CD4-positive, alpha-beta T cell (primary cell): ENCODE data around the gene BRK1. TPM values are rescaled to one million over a fixed set of nuclear protein-coding genes. Genes with fewer than 3 reads are reported as not detected.

Source experiments
- ATAC-seq: fragments of 200-7000 bp; cut with Tn5 transposase; one replicate; pipeline ENCODE4 v1.10.0; 2022; ENCODE audit warnings: mild to moderate bottlenecking; ENCODE audit not compliant: poor library complexity
- CTCF ChIA-PET: fragments of 350-600 bp; sonication (Branson Sonifier 250); formaldehyde crosslinking; loops from one replicate; lab custom pipeline; 2021; ENCODE audit warnings: antibody characterized with exemption, inconsistent platforms; lab: Charles Lee
- POLR2A ChIA-PET: fragments of 350-600 bp; sonication (Branson Sonifier 250); formaldehyde crosslinking; loops from one replicate; lab custom pipeline; 2021; ENCODE audit warnings: antibody characterized with exemption, inconsistent platforms; lab: Charles Lee
- DNase-seq, 14 experiments: peaks; one replicate each; pipeline ENCODE4 v3.0.0-alpha.2; 2013 to 2020; ENCODE audit warnings: mixed read lengths in 2 of 14
- H3K27ac ChIP-seq, 2 donors: one replicate each; pipeline versions ENCODE4 v1.5.1 to v1.7.0; 2013; ENCODE audit warnings: low read length in 2 of 2, low read depth in 1 of 2, mild to moderate bottlenecking in 1 of 2
- H3K27me3 ChIP-seq, 2 experiments: 1 replicate in 1 of 2; 2 replicates in 1 of 2; pipeline versions ENCODE4 v1.6.1 to v1.7.0; 2013; ENCODE audit warnings: low read length in 2 of 2, control low read depth in 1 of 2, mild to moderate bottlenecking in 1 of 2, moderate library complexity in 1 of 2; ENCODE audit not compliant: insufficient read depth in 2 of 2, control insufficient read depth in 1 of 2
- H3K36me3 ChIP-seq: one replicate; pipeline ENCODE4 v1.6.1; 2013; ENCODE audit warnings: low read length, control low read depth; ENCODE audit not compliant: insufficient read depth
- H3K4me1 ChIP-seq: one replicate; pipeline ENCODE4 v1.6.1; 2013; ENCODE audit warnings: low read length, control low read depth; ENCODE audit not compliant: insufficient read depth
- H3K4me3 ChIP-seq: one replicate; pipeline ENCODE4 v1.5.1; 2013; ENCODE audit warnings: mild to moderate bottlenecking, low read length, moderate library complexity
- H3K9me3 ChIP-seq, 2 experiments: 1 replicate in 1 of 2; 2 replicates in 1 of 2; pipeline versions ENCODE4 v1.6.1 to v1.7.0; 2013; ENCODE audit warnings: low read length in 2 of 2, mild to moderate bottlenecking in 2 of 2, control low read depth in 1 of 2, moderate library complexity in 1 of 2; ENCODE audit not compliant: control insufficient read depth in 1 of 2, insufficient read depth in 1 of 2
- H3K27ac Mint-ChIP-seq: one replicate; pipeline ENCODE4 v1.8.0; 2020; ENCODE audit warnings: mixed read lengths
- H3K27me3 Mint-ChIP-seq: one replicate; pipeline ENCODE4 v1.8.0; 2021; ENCODE audit warnings: mixed read lengths
- H3K36me3 Mint-ChIP-seq: one replicate; pipeline ENCODE4 v1.8.0; 2021; ENCODE audit warnings: low read depth, mixed read lengths
- H3K4me1 Mint-ChIP-seq: one replicate; pipeline ENCODE4 v1.8.0; 2021; ENCODE audit warnings: low read depth, mixed read lengths
- H3K4me3 Mint-ChIP-seq: one replicate; pipeline ENCODE4 v1.8.0; 2020; ENCODE audit warnings: mild to moderate bottlenecking, mixed read lengths
- H3K9me3 Mint-ChIP-seq: one replicate; pipeline ENCODE4 v1.8.0; 2020; ENCODE audit warnings: mixed read lengths
- CTCF ChIP-seq: fragments of 200-600 bp; IDR thresholded peaks from one replicate; pipeline ENCODE4 v1.8.0; 2022; ENCODE audit warnings: antibody characterized with exemption, mild to moderate bottlenecking
- intact Hi-C, 2 experiments: fragments of 100-400 bp; cut with DNase I in 1 of 2; cut with micrococcal nuclease in 1 of 2; formaldehyde crosslinking; loops; one replicate each; pipeline versions ENCODE4 v1.15.1 to v1.9.0; 2023 to 2025; cut with DNase I, micrococcal nuclease
- total RNA-seq, 174 experiments: library from RNA in 2 of 174; stranded (reverse) in 2 of 174; gene quantifications; one replicate each; pipeline ENCODE4 v1.2.3 and lab custom pipeline; 2021 to 2026

Gene BRK1
- total RNA-seq, 2 experiments from 2014 or later = 33.1 to 33.8 TPM

- H3K27me3 Mint-ChIP-seq = no peaks in the 10 kb centered on the region
- peaks cover 9% of the 10 kb centered on the region for H3K36me3 ChIP-seq
- no peaks in the 10 kb centered on the region for H3K27me3 ChIP-seq
- H3K4me3 ChIP-seq = peak overlapping the region; percentile 98
- H3K9me3 ChIP-seq = no peaks in the 10 kb centered on the region
- POLR2A ChIA-PET = interaction anchor here (0.6 to 2.1 kb wide), 8 partner anchors 25 to 205 kb away, joined by 3 to 7 read pairs (median 3); partner anchors contain the start of genes CRELD1, SEC13, TATDN2 and VHL
- H3K4me1 ChIP-seq = peaks cover 41% of the 10 kb centered on the region
- CTCF ChIA-PET = no interaction called here
- TF ChIP-seq CTCF = no peak
- DNase-seq (peak in 1 of 14 experiments; percentile 3), ATAC-seq (no peak)
- peaks cover 41% of the 10 kb centered on the region for H3K4me1 Mint-ChIP-seq
- H3K27ac Mint-ChIP-seq = peak overlapping the region; percentile 88
- intact Hi-C loops = loop anchor here (1.0 to 10.0 kb wide), 2 partner anchors 24 to 149 kb away; no protein-coding TSS in a partner anchor
- peak overlapping the region; percentile 95 for H3K4me3 Mint-ChIP-seq
- no peaks in the 10 kb centered on the region for H3K9me3 Mint-ChIP-seq
- peaks cover 36% of the 10 kb centered on the region for H3K36me3 Mint-ChIP-seq
- H3K27ac ChIP-seq = peak overlapping the region; percentile 64 to 74
Measured at GRCh38 chr3:10116138-10116460, 624 bp downstream of the BRK1 start.

DNA sequence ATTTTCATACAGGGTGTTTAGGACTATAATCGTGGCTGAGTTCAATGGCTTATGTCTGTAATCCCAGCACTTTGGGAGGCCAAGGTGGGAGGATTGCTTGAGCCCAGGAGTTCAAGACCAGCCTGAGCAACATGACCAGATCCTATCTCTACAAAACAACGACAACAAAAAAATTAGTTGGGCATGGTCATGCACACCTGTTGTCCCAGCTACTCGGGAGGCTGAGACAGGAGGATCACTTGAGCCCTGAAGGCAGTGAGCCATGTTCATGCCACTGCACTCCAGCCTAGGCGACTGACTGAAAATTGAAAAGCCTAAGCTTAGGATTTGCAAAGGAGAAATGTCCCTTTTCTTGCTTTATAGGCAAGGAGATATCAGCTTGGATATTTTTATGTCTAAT, 1.5 kb downstream of the BRK1 start:
- Mint-ChIP-seq H3K27me3 (no peaks in the 10 kb centered on the region), H3K36me3 (peaks cover 41% of the 10 kb centered on the region), H3K4me3 (peak overlapping the region; percentile 95), H3K4me1 (peaks cover 46% of the 10 kb centered on the region), H3K27ac (peak overlapping the region; percentile 88), H3K9me3 (no peaks in the 10 kb centered on the region)
- Histone ChIP-seq H3K9me3 (no peaks in the 10 kb centered on the region), H3K27me3 (no peaks in the 10 kb centered on the region), H3K4me3 (no peak overlapping the region), H3K36me3 (peaks cover 9% of the 10 kb centered on the region), H3K4me1 (peaks cover 41% of the 10 kb centered on the region), H3K27ac (no peak overlapping the region)
- ChIA-PET CTCF (no interaction called here), POLR2A (interaction anchor here (0.6 to 1.2 kb wide), 4 partner anchors 43 to 271 kb away, joined by 3 read pairs; partner anchors contain the start of gene SEC13)
- TF ChIP-seq CTCF = no peak
- ATAC-seq (no peak), DNase-seq (no peak)
- intact Hi-C loops = loop anchor here (1.0 to 10.0 kb wide), 2 partner anchors 23 to 148 kb away; no protein-coding TSS in a partner anchor

DNA sequence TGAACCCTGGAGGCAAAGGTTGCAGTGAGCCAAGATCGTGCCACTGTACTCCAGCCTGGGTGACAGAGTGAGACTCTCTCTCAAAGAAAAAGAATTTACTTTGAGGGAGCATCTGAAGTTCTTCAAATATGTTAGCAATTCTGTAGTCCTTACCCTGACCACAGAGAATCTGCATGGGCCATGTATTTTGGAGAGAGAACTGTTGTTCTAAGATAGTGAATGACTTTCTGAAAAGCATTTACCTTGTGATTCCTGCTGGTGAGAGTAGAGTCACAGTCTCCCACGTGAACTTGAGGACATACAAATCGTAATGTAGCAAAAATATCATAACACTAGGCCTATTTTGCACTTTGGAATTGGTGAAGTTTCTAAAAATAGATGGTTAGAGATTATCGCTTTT, 3.9 kb downstream of the BRK1 start:
- Histone ChIP-seq H3K27ac (no peak overlapping the region), H3K27me3 (no peaks in the 10 kb centered on the region), H3K4me3 (no peak overlapping the region), H3K4me1 (peaks cover 43% of the 10 kb centered on the region), H3K36me3 (peaks cover 9% of the 10 kb centered on the region), H3K9me3 (no peaks in the 10 kb centered on the region)
- ATAC-seq (no peak), DNase-seq (no peak)
- POLR2A ChIA-PET = no interaction called here
- Mint-ChIP-seq H3K9me3 (no peaks in the 10 kb centered on the region), H3K27me3 (no peaks in the 10 kb centered on the region), H3K4me1 (peaks cover 58% of the 10 kb centered on the region), H3K27ac (no peak overlapping the region), H3K36me3 (peaks cover 56% of the 10 kb centered on the region), H3K4me3 (no peak overlapping the region)
- CTCF ChIA-PET = no interaction called here
- no peak for TF ChIP-seq CTCF
- intact Hi-C loops = loop anchor here in 1 of 2 experiments (10.0 kb wide), 1 partner anchor 145 kb away; no protein-coding TSS in a partner anchor
